Cardiac muscle cell (in vitro differentiated cells and primary cell): ENCODE results near the gene PIK3R2. TPM values are rescaled to one million over a fixed set of nuclear protein-coding genes. Genes with fewer than 3 reads are reported as not detected.
"Not testable (repeated sequence)": the region's sequence is repeated elsewhere in the genome, so short reads cannot be mapped to it uniquely, and the experiment has no call there.

Experiments
- DNase-seq, 2 donors: peaks; one replicate each; pipeline versions ENCODE4 v3.0.0 to v3.0.0-alpha.2; 2010 to 2017; ENCODE audit warnings: low read depth in 1 of 2, low spot score in 1 of 2
- H3K27ac ChIP-seq: fragments of 200-600 bp; sonication (generic); 2 replicates; pipeline ENCODE4 v1.5.1; 2016
- H3K27me3 ChIP-seq: fragments of 200-600 bp; sonication (generic); 2 replicates; pipeline ENCODE4 v1.6.0; 2016; ENCODE audit warnings: control low read depth
- H3K36me3 ChIP-seq: fragments of 200-600 bp; sonication (generic); 2 replicates; pipeline ENCODE4 v1.5.1; 2016; ENCODE audit warnings: control low read depth
- H3K4me1 ChIP-seq: fragments of 200-600 bp; sonication (generic); 2 replicates; pipeline ENCODE4 v1.8.1; 2017; ENCODE audit warnings: low read depth, mild to moderate bottlenecking, mixed run types
- H3K4me3 ChIP-seq: fragments of 200-600 bp; sonication (generic); 2 replicates; pipeline ENCODE4 v1.5.1; 2016; ENCODE audit warnings: mild to moderate bottlenecking
- H3K9me3 ChIP-seq: fragments of 200-600 bp; sonication (generic); 2 replicates; pipeline ENCODE4 v1.5.1; 2017; ENCODE audit warnings: low read depth, mild to moderate bottlenecking, control low read depth
- CTCF ChIP-seq: IDR thresholded peaks from 2 replicates; pipeline ENCODE4 v1.5.1; 2012; ENCODE audit warnings: low read depth, mild to moderate bottlenecking, low read length
- polyA plus RNA-seq: library from polyadenylated mRNA; unstranded; fragments of >200 nt; fragmentation: Nextera tagmentation; extraction: Ambion mirVana; gene quantifications from 2 replicates; pipeline ENCODE4 v1.2.1, GENCODE V29; 2016
- total RNA-seq: library from RNA; depleted of rRNA; stranded (reverse); fragments of >200 nt; gene quantifications from 2 replicates; pipeline ENCODE4 v1.2.3, GENCODE V29; 2016

Gene PIK3R2
- total RNA-seq (64.7 and 72.0 TPM in 2 replicates), polyA plus RNA-seq (48.5 and 53.8 TPM in 2 replicates)

GRCh38 chr19:18152817-18153555 is at the start of gene PIK3R2:
TSS of gene PIK3R2 (plus strand) at chr19:18153163. CDS start at chr19:18155880, 2,717 bp downstream.
- no peak for TF ChIP-seq CTCF

DNA sequence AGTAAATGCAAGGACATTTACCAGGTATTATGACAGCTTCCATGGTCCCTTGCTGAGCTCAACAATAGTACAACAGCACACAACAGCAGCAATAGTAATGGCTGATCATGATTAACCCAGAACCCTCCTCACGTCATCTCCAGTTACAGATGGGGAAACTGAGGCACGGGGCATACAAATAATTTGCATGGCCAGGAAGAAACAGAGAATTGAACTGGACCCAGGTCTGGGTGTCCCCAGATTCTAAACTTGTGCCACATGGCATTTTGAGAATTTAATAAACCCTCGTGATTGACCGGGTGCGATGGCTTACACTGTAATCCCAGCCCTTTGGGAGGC is 48.2 kb upstream of the PIK3R2 start:
- Histone ChIP-seq H3K36me3 (no peaks in the 10 kb centered on the region), H3K4me1 (no peaks in the 10 kb centered on the region), H3K27me3 (no peaks in the 10 kb centered on the region), H3K27ac (peak overlapping the region; percentile 41), H3K4me3 (peak overlapping the region; percentile 22), H3K9me3 (no peaks in the 10 kb centered on the region)
- TF ChIP-seq CTCF, result no peak
- DNase-seq, result no peak

More at GRCh38 chr19:18152817-18153555, at the start of gene PIK3R2:
- DNase-seq, result peak; percentile 99 to 100
- no peaks in the 10 kb centered on the region for H3K4me1 ChIP-seq
- H3K27ac ChIP-seq, result peak within 1 kb of the TSS; percentile 89
- H3K4me3 ChIP-seq, result peak within 1 kb of the TSS; percentile 96
- H3K9me3 ChIP-seq, result no peaks in the 10 kb centered on the region
- H3K27me3 ChIP-seq, result no peaks in the 10 kb centered on the region
- no peaks in the 10 kb centered on the region for H3K36me3 ChIP-seq

DNA sequence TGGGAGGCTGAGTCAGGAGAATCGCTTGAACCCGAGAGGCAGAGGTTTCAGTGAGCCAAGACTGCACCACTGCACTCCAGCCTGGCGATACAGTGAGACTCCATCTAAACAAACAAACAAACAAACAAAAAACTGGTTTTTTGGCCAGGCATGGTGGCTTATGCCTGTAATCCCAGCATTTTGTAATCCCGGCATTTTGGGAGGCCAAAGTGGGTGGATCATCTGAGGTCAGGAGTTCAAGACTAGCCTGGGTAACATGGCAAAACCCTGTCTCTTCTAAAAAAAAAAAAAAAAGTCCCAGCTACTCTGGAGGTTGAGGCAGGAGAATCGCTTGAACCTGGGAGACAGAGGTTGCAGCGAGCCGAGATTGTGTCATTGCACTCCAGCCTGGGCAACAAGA is 47.7 kb upstream of the PIK3R2 start:
- H3K9me3 ChIP-seq, H3K4me1 ChIP-seq, H3K27me3 ChIP-seq, DNase-seq, H3K4me3 ChIP-seq, H3K36me3 ChIP-seq, H3K27ac ChIP-seq: not testable (repeated sequence)

GRCh38 chr19:18107235-18107634 is 45.7 kb upstream of the PIK3R2 start:
- DNase-seq, result no peak
- no peak overlapping the region for H3K27ac ChIP-seq
- H3K36me3 ChIP-seq, result no peaks in the 10 kb centered on the region
- no peaks in the 10 kb centered on the region for H3K27me3 ChIP-seq
- H3K4me3 ChIP-seq, result no peak overlapping the region
- no peak for TF ChIP-seq CTCF
- H3K4me1 ChIP-seq, result no peaks in the 10 kb centered on the region
- H3K9me3 ChIP-seq, result no peaks in the 10 kb centered on the region

- H3K36me3 ChIP-seq, result no peaks in the 10 kb centered on the region
- no peak for TF ChIP-seq CTCF
- DNase-seq, result no peak
- no peak overlapping the region for H3K4me3 ChIP-seq
- H3K4me1 ChIP-seq, result no peaks in the 10 kb centered on the region
- no peak overlapping the region for H3K27ac ChIP-seq
- no peaks in the 10 kb centered on the region for H3K9me3 ChIP-seq
- H3K27me3 ChIP-seq, result no peaks in the 10 kb centered on the region
These were observed 44.1 kb upstream of the PIK3R2 start for GRCh38 chr19:18108897-18109296.

GRCh38 chr19:18109341-18109732 is 43.6 kb upstream of the PIK3R2 start:
- TF ChIP-seq CTCF, result no peak
- peak overlapping the region; percentile 75 for H3K4me3 ChIP-seq
- no peak for DNase-seq
- no peaks in the 10 kb centered on the region for H3K27me3 ChIP-seq
- no peak overlapping the region for H3K27ac ChIP-seq
- no peaks in the 10 kb centered on the region for H3K36me3 ChIP-seq
- no peaks in the 10 kb centered on the region for H3K9me3 ChIP-seq
- no peaks in the 10 kb centered on the region for H3K4me1 ChIP-seq
